GM18505 (cell line): ENCODE measurements around the gene AIFM1.

Experiments used
- ATAC-seq: cut with Tn5 transposase; IDR thresholded peaks from one replicate; pipeline ENCODE4 v1.9.1; 2021; ENCODE audit not compliant: unreplicated experiment
- POLR2A ChIP-seq: IDR thresholded peaks from 4 replicates; pipeline ENCODE4 v1.6.1; 2011; ENCODE audit warnings: borderline replicate concordance; ENCODE audit not compliant: insufficient read depth, insufficient read length; ENCODE audit errors: extremely low read depth

Gene AIFM1

DNA sequence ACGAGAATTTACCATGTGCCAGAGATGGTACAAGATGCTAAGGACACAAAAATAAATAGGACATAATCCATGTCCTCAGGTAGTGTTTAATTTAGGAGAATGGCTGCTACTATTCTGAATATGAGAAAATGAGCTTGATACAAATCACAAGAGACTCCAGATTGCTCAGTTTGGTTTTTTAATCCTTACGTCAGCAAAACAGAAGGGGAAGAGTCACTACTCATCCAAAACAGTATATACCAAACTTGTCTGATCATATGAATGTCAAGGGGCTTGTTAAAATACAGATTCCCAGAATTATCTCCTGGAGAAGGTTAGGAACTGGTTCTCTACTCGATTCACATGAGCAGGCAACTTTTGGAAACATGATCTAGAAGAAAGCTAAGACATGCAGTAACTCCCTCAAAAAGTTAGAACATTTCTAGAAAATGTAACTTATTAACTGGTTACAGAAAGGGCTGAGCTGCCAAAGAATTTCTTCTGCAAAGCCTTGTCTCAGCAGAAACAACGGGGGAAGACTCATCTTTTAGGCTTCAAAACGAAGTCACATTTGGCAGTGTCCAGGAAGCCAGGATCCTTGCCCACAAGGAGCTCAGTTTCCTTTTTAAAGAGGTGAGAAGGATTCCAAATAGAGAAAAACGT, 3.4 kb downstream of the AIFM1 start:
- TF ChIP-seq POLR2A = no peak
- ATAC-seq = no peak

DNA sequence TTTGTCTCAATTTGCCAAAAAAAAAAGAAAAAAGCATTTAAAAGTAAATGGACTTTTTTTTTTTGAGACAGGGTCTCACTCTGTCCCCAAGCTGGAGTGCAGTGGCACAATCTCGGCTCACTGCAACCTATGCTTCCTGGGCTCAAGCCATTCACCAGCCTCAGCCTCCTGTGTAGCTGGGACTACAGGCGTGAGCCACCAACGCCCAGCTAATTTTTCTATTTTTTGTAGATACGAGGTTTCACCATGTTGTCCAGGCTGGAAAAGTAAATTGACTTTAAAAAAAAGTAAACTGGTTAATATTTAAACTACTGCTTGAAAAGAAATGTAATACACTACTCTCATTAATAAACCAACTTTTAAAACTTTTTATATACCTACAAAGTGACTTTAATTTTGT, 5.9 kb downstream of the AIFM1 start:
- no peak for ATAC-seq
- no peak for TF ChIP-seq POLR2A

GRCh38 chrX:130158311-130158710, 7.3 kb downstream of the AIFM1 start:
- no peak for ATAC-seq
- TF ChIP-seq POLR2A = no peak

GRCh38 chrX:130155564-130155963, 10.1 kb downstream of the AIFM1 start:
- ATAC-seq = no peak
- TF ChIP-seq POLR2A = no peak

- no peak for ATAC-seq
- TF ChIP-seq POLR2A = no peak
Measured at GRCh38 chrX:130147631-130148030, 18.0 kb downstream of the AIFM1 start.

GRCh38 chrX:130145123-130145522, 20.5 kb downstream of the AIFM1 start:
- no peak for ATAC-seq
- no peak for TF ChIP-seq POLR2A

DNA sequence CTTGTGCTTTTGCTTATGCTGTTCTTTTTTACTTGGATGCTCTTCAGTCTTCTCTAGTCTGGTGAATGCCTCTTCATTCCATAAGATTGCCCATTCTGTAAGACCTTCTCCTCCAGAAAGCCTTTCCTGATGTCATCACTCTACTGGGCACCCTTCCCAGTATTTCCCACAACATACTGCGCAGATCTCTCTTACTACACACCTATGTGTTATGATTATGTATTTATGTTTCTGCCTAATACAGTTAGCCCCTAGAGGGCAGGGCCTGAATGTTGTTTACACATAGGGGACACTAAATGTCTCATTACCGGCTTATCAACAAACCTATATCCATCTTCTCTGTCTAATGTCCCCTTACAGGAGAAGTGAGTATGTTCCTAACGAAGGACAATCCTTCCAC, 21.1 kb downstream of the AIFM1 start:
- ATAC-seq = no peak
- no peak for TF ChIP-seq POLR2A

- no peak for TF ChIP-seq POLR2A
- ATAC-seq = no peak
Measured at GRCh38 chrX:130139474-130140201, 26.0 kb downstream of the AIFM1 start.

DNA sequence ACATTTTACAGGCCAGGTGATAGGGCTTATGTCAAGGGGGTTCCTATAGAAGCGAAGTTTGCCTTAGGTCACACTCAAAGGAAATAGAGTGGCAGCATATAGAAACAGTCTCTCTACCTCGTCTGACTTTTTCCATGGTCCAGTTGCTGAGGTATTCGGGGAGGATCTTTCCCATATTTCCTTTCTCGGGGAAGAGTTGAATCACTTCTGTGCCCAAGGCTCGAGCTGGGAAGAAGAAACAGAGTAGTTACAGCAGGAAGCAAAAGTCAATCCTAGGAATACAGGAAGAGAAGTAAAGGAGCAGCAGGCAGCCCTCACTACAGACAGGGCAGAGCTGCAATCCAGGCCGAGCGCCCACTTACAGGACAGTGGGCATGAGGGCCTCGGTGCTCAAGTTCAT, 28.7 kb downstream of the AIFM1 start:
- no peak for TF ChIP-seq POLR2A
- ATAC-seq = no peak

- ATAC-seq = no peak
- TF ChIP-seq POLR2A = no peak
Measured at GRCh38 chrX:130136496-130136895, 29.1 kb downstream of the AIFM1 start.

DNA sequence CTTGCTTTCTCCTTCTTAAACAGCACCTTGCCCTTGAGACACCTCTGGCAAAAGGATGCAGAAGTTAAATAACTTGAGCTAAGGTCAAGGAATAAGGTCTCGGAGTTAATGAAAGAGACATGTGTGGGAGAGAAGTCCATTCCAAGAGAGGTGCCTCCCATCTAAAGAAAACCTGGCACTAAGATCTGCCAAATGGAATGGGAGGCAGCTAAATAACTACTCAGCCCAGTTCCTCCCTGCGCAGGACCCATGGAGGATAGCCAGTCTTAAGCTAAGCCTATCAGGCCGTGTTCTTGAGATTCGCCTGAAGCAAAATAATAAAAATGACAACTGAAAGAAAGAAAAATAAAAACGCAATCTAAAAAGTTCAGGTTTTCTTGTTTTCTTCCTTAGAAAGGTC, 34.7 kb downstream of the AIFM1 start:
- TF ChIP-seq POLR2A = no peak
- ATAC-seq = no peak

- no peak for ATAC-seq
- no peak for TF ChIP-seq POLR2A
Measured at GRCh38 chrX:130125091-130125874, 40.4 kb downstream of the AIFM1 start.

GRCh38 chrX:130124577-130124976, 41.1 kb downstream of the AIFM1 start:
- TF ChIP-seq POLR2A = no peak
- no peak for ATAC-seq

- no peak for ATAC-seq
- no peak for TF ChIP-seq POLR2A
Measured at GRCh38 chrX:130121505-130121800, 44.2 kb downstream of the AIFM1 start.
